Measurements from ENCODE around the gene GSTCD.

- TF ChIP-seq, protein P1, sequence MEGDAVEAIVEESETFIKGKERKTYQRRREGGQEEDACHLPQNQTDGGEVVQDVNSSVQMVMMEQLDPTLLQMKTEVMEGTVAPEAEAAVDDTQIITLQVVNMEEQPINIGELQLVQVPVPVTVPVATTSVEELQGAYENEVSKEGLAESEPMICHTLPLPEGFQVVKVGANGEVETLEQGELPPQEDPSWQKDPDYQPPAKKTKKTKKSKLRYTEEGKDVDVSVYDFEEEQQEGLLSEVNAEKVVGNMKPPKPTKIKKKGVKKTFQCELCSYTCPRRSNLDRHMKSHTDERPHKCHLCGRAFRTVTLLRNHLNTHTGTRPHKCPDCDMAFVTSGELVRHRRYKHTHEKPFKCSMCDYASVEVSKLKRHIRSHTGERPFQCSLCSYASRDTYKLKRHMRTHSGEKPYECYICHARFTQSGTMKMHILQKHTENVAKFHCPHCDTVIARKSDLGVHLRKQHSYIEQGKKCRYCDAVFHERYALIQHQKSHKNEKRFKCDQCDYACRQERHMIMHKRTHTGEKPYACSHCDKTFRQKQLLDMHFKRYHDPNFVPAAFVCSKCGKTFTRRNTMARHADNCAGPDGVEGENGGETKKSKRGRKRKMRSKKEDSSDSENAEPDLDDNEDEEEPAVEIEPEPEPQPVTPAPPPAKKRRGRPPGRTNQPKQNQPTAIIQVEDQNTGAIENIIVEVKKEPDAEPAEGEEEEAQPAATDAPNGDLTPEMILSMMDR (IDR thresholded peaks at IDR 0.05; ENCODE audit: low read depth, low read length, poor library complexity, severe bottlenecking), result no peak
- TF ChIP-seq EZH2phosphoT487 (IDR thresholded peaks at IDR 0.05; ENCODE audit: borderline replicate concordance, low read length), result no peak
Measured at GRCh38 chr4:105878668-105879067, 170.1 kb downstream of the GSTCD start.
